IMR-90 (cell line): ENCODE measurements around the gene MRPS15. TPM values are rescaled to one million over a fixed set of nuclear protein-coding genes. Genes with fewer than 3 reads are reported as not detected.

Experiments
- ATAC-seq: fragments of 200-7000 bp; cut with Tn5 transposase; 2 replicates; pipeline ENCODE4 v1.9.1; 2020; ENCODE audit warnings: low read depth, mild to moderate bottlenecking, moderate library complexity
- BruUV-seq: library from RNA; stranded (reverse); fragments of 400-500 nt; replicated peaks from 2 replicates; lab custom pipeline; 2021; lab: Mats Ljungman, UMichigan
- CTCF ChIA-PET: fragments of 300-600 bp; formaldehyde crosslinking; extraction: SDS; loops from one replicate; lab custom pipeline; 2021; ENCODE audit warnings: antibody characterized with exemption; lab: Yijun Ruan, JAX
- POLR2A ChIA-PET: fragments of 300-600 bp; sonication (Branson Sonifier 250); formaldehyde crosslinking; loops from one replicate; lab custom pipeline; 2022; ENCODE audit warnings: antibody characterized with exemption; ENCODE audit not compliant: unreplicated experiment; lab: Charles Lee
- DNase-seq: peaks from one replicate; pipeline ENCODE4 v3.0.0; 2013
- H2AFZ ChIP-seq: replicated peaks from 2 replicates; pipeline ENCODE3; 2013; ENCODE audit warnings: low read length, mild to moderate bottlenecking; ENCODE audit not compliant: poor library complexity
- H2AK5ac ChIP-seq: 2 replicates; pipeline ENCODE4 v1.6.1; 2013; ENCODE audit warnings: low read depth, low read length, inconsistent platforms
- H2AK9ac ChIP-seq: replicated peaks from 2 replicates; pipeline ENCODE3; 2013; ENCODE audit warnings: mild to moderate bottlenecking, low read depth, low read length, moderate library complexity; ENCODE audit not compliant: poor library complexity
- H2BK120ac ChIP-seq: 2 replicates; pipeline ENCODE4 v1.6.1; 2013; ENCODE audit warnings: low read depth, low read length, inconsistent platforms
- H2BK15ac ChIP-seq: 3 replicates; pipeline ENCODE4 v1.6.1; 2013; ENCODE audit warnings: low read depth, low read length, inconsistent platforms
- H2BK20ac ChIP-seq: 2 replicates; pipeline ENCODE4 v1.6.1; 2013; ENCODE audit warnings: low read depth, mild to moderate bottlenecking, inconsistent platforms, low read length, moderate library complexity
- H2BK5ac ChIP-seq: 2 replicates; pipeline ENCODE4 v1.6.1; 2013; ENCODE audit warnings: mild to moderate bottlenecking, low read depth, low read length, inconsistent platforms; ENCODE audit not compliant: poor library complexity, severe bottlenecking
- H3K14ac ChIP-seq: replicated peaks from 2 replicates; pipeline ENCODE4 v1.6.1; 2013; ENCODE audit warnings: low read depth, low read length, inconsistent platforms
- H3K18ac ChIP-seq: 2 replicates; pipeline ENCODE4 v1.6.1; 2013; ENCODE audit warnings: low read depth, low read length, control low read depth
- H3K23ac ChIP-seq: 2 replicates; pipeline ENCODE4 v1.6.1; 2013; ENCODE audit warnings: low read depth, low read length, inconsistent platforms
- H3K27ac ChIP-seq: 2 replicates; pipeline ENCODE4 v1.5.1; 2013; ENCODE audit warnings: mild to moderate bottlenecking, control low read depth, low read length; ENCODE audit not compliant: insufficient read depth
- H3K27me3 ChIP-seq: 2 replicates; pipeline ENCODE4 v1.6.1; 2013; ENCODE audit warnings: low read length; ENCODE audit not compliant: control insufficient read depth, insufficient read depth
- H3K36me3 ChIP-seq: 2 replicates; pipeline ENCODE4 v1.6.1; 2013; ENCODE audit warnings: low read length, mixed read lengths; ENCODE audit not compliant: control insufficient read depth, insufficient read depth
- H3K4ac ChIP-seq: 2 replicates; pipeline ENCODE4 v1.6.1; 2013; ENCODE audit warnings: low read depth, low read length, inconsistent platforms
- H3K4me1 ChIP-seq: 2 replicates; pipeline ENCODE4 v1.6.1; 2013; ENCODE audit warnings: low read length, mixed read lengths; ENCODE audit not compliant: control insufficient read depth, insufficient read depth
- H3K4me2 ChIP-seq: 2 replicates; pipeline ENCODE4 v1.6.1; 2013; ENCODE audit warnings: low read depth, mild to moderate bottlenecking, control low read depth, low read length, moderate library complexity
- H3K4me3 ChIP-seq: 2 replicates; pipeline ENCODE4 v1.5.1; 2013; ENCODE audit warnings: low read depth, mild to moderate bottlenecking, control low read depth, low read length, moderate library complexity; ENCODE audit not compliant: insufficient read depth
- H3K56ac ChIP-seq: 2 replicates; pipeline ENCODE4 v1.6.1; 2013; ENCODE audit warnings: low read length, inconsistent platforms; ENCODE audit not compliant: insufficient read depth; ENCODE audit errors: extremely low read depth
- H3K79me1 ChIP-seq, 2 experiments: 2 replicates each; pipeline ENCODE4 v1.6.1; 2013; ENCODE audit warnings: low read length in 2 of 2, inconsistent platforms in 1 of 2, low read depth in 1 of 2
- H3K9ac ChIP-seq: 2 replicates; pipeline ENCODE4 v1.6.1; 2013; ENCODE audit warnings: low read depth, low read length, control low read depth
- H3K9me1 ChIP-seq: 2 replicates; pipeline ENCODE4 v1.6.1; 2013; ENCODE audit warnings: low read length, inconsistent platforms; ENCODE audit not compliant: insufficient read depth
- H3K9me3 ChIP-seq: 2 replicates; pipeline ENCODE4 v1.6.1; 2013; ENCODE audit warnings: low read length; ENCODE audit not compliant: control insufficient read depth, insufficient read depth
- H4K20me1 ChIP-seq: 2 replicates; pipeline ENCODE4 v1.6.1; 2013; ENCODE audit warnings: low read length, inconsistent platforms; ENCODE audit not compliant: insufficient read depth
- H4K5ac ChIP-seq: 2 replicates; pipeline ENCODE4 v1.6.1; 2013; ENCODE audit warnings: mild to moderate bottlenecking, low read depth, low read length, control low read depth
- H4K8ac ChIP-seq, 2 experiments: 2 replicates each; pipeline ENCODE4 v1.6.1; 2013; ENCODE audit warnings: low read depth in 2 of 2, low read length in 2 of 2, control low read depth in 1 of 2, inconsistent platforms in 1 of 2
- H4K91ac ChIP-seq: 2 replicates; pipeline ENCODE4 v1.6.1; 2013; ENCODE audit warnings: low read depth, low read length, inconsistent platforms; ENCODE audit not compliant: insufficient read depth
- BHLHE40 ChIP-seq: fragments of 150-350 bp; IDR thresholded peaks from 2 replicates; pipeline ENCODE4 v1.6.1; 2016; ENCODE audit warnings: mild to moderate bottlenecking, low read depth, low read length
- CEBPB ChIP-seq: IDR thresholded peaks from 2 replicates; pipeline ENCODE4 v1.6.1; 2012; ENCODE audit warnings: low read depth, low read length, improper control_type of control experiment
- FOS ChIP-seq: fragments of 150-350 bp; IDR thresholded peaks from 2 replicates; pipeline ENCODE4 v1.6.1; 2016; ENCODE audit warnings: low read depth, low read length
- MAFK ChIP-seq: IDR thresholded peaks from 2 replicates; pipeline ENCODE4 v1.6.1; 2012; ENCODE audit warnings: low read depth, low read length, improper control_type of control experiment
- MAZ ChIP-seq: IDR thresholded peaks from 2 replicates; pipeline ENCODE4 v1.6.1; 2012; ENCODE audit warnings: low read depth, mild to moderate bottlenecking, low read length, improper control_type of control experiment, moderate library complexity, borderline replicate concordance
- MXI1 ChIP-seq: IDR thresholded peaks from 2 replicates; pipeline ENCODE4 v1.6.1; 2012; ENCODE audit warnings: low read depth, mild to moderate bottlenecking, low read length, moderate library complexity, borderline replicate concordance
- NFE2L2 ChIP-seq: fragments of 150-350 bp; IDR thresholded peaks from 2 replicates; pipeline ENCODE4 v1.6.1; 2016; ENCODE audit warnings: low read depth, mild to moderate bottlenecking, low read length
- POLR2A ChIP-seq: IDR thresholded peaks from 2 replicates; pipeline ENCODE4 v1.6.1; 2012; ENCODE audit warnings: mild to moderate bottlenecking, low read depth, low read length
- RAD21 ChIP-seq: IDR thresholded peaks from 2 replicates; pipeline ENCODE4 v1.6.1; 2012; ENCODE audit warnings: low read length, improper control_type of control experiment
- RCOR1 ChIP-seq: IDR thresholded peaks from 2 replicates; pipeline ENCODE4 v1.6.1; 2012; ENCODE audit warnings: mild to moderate bottlenecking, low read length, improper control_type of control experiment; ENCODE audit not compliant: insufficient replicate concordance
- RFX5 ChIP-seq: IDR thresholded peaks from 2 replicates; pipeline ENCODE4 v1.8.0; 2012; ENCODE audit warnings: low read depth, mild to moderate bottlenecking, low read length, moderate library complexity
- SMC3 ChIP-seq: fragments of 150-350 bp; IDR thresholded peaks from 2 replicates; pipeline ENCODE4 v1.6.1; 2016; ENCODE audit warnings: low read depth, mild to moderate bottlenecking, antibody characterized with exemption, low read length, moderate library complexity
- WGBS, 2 experiments: methylation state at CpG; one replicate each; pipeline versions ENCODE4 v1.1.5 to v1.1.7; 2013; ENCODE audit warnings: missing lambda C conversion rate in 2 of 2; ENCODE audit not compliant: insufficient read length in 1 of 2; ENCODE audit errors: extremely low coverage in 2 of 2; 5-methylcytosine and 5-hydroxymethylcytosine counted together
- dilution Hi-C: fragments of 300-500 bp; cut with HindIII; formaldehyde crosslinking; loops from one replicate; pipeline ENCODE4 v1.14.3; 2018; ENCODE audit warnings: low sequenced_read_pairs; ENCODE audit not compliant: unreplicated experiment
- in situ Hi-C: fragments of 300-500 bp; cut with MboI; formaldehyde crosslinking; loops from 3 replicates; pipeline ENCODE4 v1.14.3; 2019; ENCODE audit warnings: low sequenced_read_pairs, inconsistent platforms, mixed read lengths
- intact Hi-C: fragments of 100-400 bp; cut with micrococcal nuclease; formaldehyde crosslinking; loops from 2 replicates; pipeline ENCODE4 v1.10.0; 2022
- polyA plus RNA-seq, 3 experiments: library from polyadenylated mRNA; depleted of rRNA; stranded (reverse); fragments of >200 nt; gene quantifications; 2 replicates each; pipeline ENCODE4 v1.2.3, GENCODE V29; 2012; ENCODE audit warnings: low replicate concordance in 1 of 3
- total RNA-seq: library from RNA; depleted of rRNA; stranded (reverse); fragments of >200 nt; gene quantifications from 2 replicates; pipeline ENCODE4 v1.2.3, GENCODE V29; 2012
- TF ChIP-seq, protein P1 (sequence below): fragments of 150-350 bp; IDR thresholded peaks from 2 replicates; pipeline ENCODE4 v1.6.1; 2017; ENCODE audit warnings: mild to moderate bottlenecking, antibody characterized with exemption, low read length, low read depth
- TF ChIP-seq, protein P2 (sequence below): fragments of 150-350 bp; IDR thresholded peaks from 2 replicates; pipeline ENCODE4 v1.6.1; 2016; ENCODE audit warnings: low read depth, mild to moderate bottlenecking, low read length, moderate library complexity, borderline replicate concordance
- TF ChIP-seq, protein P3 (sequence below): conservative IDR thresholded peaks from 2 replicates; pipeline ENCODE4 v1.5.1; 2012; ENCODE audit warnings: mild to moderate bottlenecking, low read depth, low read length, improper control_type of control experiment

The MRPS15 gene
- total and polyA plus RNA-seq, 2 of the 4 experiments (the other 2 are of a cell fraction): 46.1 to 77.9 TPM

DNA sequence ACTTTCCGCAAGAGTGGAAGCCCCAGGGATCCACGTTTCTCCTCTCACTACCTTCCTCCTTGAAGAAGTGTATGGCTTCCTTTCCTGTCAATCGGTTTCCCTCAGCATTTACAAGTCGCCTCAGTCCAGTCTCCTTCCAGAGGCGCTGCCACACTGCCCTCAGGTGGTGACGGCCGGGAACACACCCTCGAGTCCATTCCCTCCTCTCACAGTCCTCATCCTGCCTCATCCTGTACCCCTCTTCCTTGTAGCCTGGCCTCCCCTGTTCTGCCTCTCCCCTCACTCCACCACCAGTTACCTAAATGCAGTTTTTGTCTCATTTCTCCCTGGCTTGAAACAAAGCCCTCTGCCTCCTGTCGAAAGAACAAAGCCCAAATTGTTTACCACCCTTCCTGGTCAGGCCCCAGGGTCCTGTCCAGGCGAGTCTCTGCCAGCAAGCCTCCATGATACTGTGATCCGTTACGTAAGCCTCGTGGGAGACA lies 43.3 kb downstream of the MRPS15 start:
- H3K23ac ChIP-seq: no peak overlapping the region
- intact Hi-C loops (loop anchor here (1.0 to 5.0 kb wide), 7 partner anchors 34 to 322 kb away; partner anchors contain the start of genes SH3D21, STK40 and TRAPPC3), dilution Hi-C loops (no loop called here), in situ Hi-C loops (loop anchor here (5.0 to 25.0 kb wide), 2 partner anchors 84 to 309 kb away; no protein-coding TSS in a partner anchor)
- no peak overlapping the region for H3K56ac ChIP-seq
- peaks cover 3% of the 10 kb centered on the region; the same call in 1 of the 2 replicates for H3K36me3 ChIP-seq
- peak overlapping the region; percentile 82 for H2AK9ac ChIP-seq
- H2AFZ ChIP-seq: peak overlapping the region; percentile 90
- H4K8ac ChIP-seq: peak overlapping the region in 1 of 2 experiments; percentile 96; a peak in 2 of 4 replicates
- no TSS peak for BruUV-seq
- H3K9me1 ChIP-seq: no peaks in the 10 kb centered on the region
- peak overlapping the region; percentile 20; the same call in 1 of the 3 replicates for H2BK15ac ChIP-seq
- ATAC-seq (peak; percentile 99), DNase-seq (peak; percentile 82)
- H3K4ac ChIP-seq: peak overlapping the region; percentile 69
- CTCF ChIA-PET: interaction anchor here (0.8 kb wide), 1 partner anchor 28 kb away, joined by 4 read pairs; no protein-coding TSS in a partner anchor
- no peaks in the 10 kb centered on the region for H3K79me1 ChIP-seq
- no peak overlapping the region for H3K9ac ChIP-seq
- peak overlapping the region; percentile 62; the same call in 1 of the 2 replicates for H4K91ac ChIP-seq
- POLR2A ChIA-PET: no interaction called here
- peaks cover 5% of the 10 kb centered on the region for H3K4me1 ChIP-seq
- H3K27ac ChIP-seq: no peak overlapping the region
- H2AK5ac ChIP-seq: peak overlapping the region; percentile 76; the same call in 1 of the 2 replicates
- H3K4me2 ChIP-seq: no peak overlapping the region
- H3K14ac ChIP-seq: no peak overlapping the region
- peak overlapping the region; percentile 82 for H2BK120ac ChIP-seq
- H3K27me3 ChIP-seq: no peaks in the 10 kb centered on the region
- WGBS, 2 experiments: 16% methylated on average over 12 of the region's 13 CpGs; no CpG with 5 or more reads in 1 of the 2 experiments
- no peaks in the 10 kb centered on the region for H3K9me3 ChIP-seq
- H4K5ac ChIP-seq: peak overlapping the region; percentile 71; the same call in 1 of the 2 replicates
- peak overlapping the region; percentile 39 for H2BK5ac ChIP-seq
- H2BK20ac ChIP-seq: peak overlapping the region; percentile 80
- no peaks in the 10 kb centered on the region for H4K20me1 ChIP-seq
- H3K4me3 ChIP-seq: no peak overlapping the region
- H3K18ac ChIP-seq: no peak overlapping the region; the same call in 1 of the 2 replicates
- TF ChIP-seq CEBPB (no peak), BHLHE40 (no peak), SMC3 (peak; percentile 95), RFX5 (no peak), FOS (no peak), RAD21 (peak; percentile 99), MAZ (no peak), RCOR1 (no peak), MXI1 (no peak), NFE2L2 (no peak), MAFK (no peak), POLR2A (peak; percentile 44; the same call in 1 of the 2 replicates)
- TF ChIP-seq, protein P1, sequence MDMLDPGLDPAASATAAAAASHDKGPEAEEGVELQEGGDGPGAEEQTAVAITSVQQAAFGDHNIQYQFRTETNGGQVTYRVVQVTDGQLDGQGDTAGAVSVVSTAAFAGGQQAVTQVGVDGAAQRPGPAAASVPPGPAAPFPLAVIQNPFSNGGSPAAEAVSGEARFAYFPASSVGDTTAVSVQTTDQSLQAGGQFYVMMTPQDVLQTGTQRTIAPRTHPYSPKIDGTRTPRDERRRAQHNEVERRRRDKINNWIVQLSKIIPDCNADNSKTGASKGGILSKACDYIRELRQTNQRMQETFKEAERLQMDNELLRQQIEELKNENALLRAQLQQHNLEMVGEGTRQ: no peak
- TF ChIP-seq, protein P2, sequence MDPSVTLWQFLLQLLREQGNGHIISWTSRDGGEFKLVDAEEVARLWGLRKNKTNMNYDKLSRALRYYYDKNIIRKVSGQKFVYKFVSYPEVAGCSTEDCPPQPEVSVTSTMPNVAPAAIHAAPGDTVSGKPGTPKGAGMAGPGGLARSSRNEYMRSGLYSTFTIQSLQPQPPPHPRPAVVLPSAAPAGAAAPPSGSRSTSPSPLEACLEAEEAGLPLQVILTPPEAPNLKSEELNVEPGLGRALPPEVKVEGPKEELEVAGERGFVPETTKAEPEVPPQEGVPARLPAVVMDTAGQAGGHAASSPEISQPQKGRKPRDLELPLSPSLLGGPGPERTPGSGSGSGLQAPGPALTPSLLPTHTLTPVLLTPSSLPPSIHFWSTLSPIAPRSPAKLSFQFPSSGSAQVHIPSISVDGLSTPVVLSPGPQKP: no peak
- TF ChIP-seq, protein P3, sequence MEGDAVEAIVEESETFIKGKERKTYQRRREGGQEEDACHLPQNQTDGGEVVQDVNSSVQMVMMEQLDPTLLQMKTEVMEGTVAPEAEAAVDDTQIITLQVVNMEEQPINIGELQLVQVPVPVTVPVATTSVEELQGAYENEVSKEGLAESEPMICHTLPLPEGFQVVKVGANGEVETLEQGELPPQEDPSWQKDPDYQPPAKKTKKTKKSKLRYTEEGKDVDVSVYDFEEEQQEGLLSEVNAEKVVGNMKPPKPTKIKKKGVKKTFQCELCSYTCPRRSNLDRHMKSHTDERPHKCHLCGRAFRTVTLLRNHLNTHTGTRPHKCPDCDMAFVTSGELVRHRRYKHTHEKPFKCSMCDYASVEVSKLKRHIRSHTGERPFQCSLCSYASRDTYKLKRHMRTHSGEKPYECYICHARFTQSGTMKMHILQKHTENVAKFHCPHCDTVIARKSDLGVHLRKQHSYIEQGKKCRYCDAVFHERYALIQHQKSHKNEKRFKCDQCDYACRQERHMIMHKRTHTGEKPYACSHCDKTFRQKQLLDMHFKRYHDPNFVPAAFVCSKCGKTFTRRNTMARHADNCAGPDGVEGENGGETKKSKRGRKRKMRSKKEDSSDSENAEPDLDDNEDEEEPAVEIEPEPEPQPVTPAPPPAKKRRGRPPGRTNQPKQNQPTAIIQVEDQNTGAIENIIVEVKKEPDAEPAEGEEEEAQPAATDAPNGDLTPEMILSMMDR: peak; percentile 94
